Esophagus muscularis mucosa (tissue), 4 donors: Measurements from ENCODE around the gene GNAI1.

Experiments
- CTCF ChIP-seq, 3 experiments: fragments of 200-600 bp in 2 of 3; fragments of 450-650 bp in 1 of 3; sonication (generic) in 2 of 3; IDR thresholded peaks; one replicate each; pipeline ENCODE4 v1.5.1; 2017 to 2019; ENCODE audit warnings: antibody characterized with exemption in 3 of 3, mild to moderate bottlenecking in 2 of 3, moderate library complexity in 1 of 3
- EP300 ChIP-seq: sonication (generic); formaldehyde crosslinking; IDR thresholded peaks from one replicate; pipeline ENCODE4 v1.6.1; 2017; ENCODE audit warnings: antibody characterized with exemption
- POLR2A ChIP-seq: fragments of 450-650 bp; IDR thresholded peaks from one replicate; pipeline ENCODE4 v1.6.1; 2017; ENCODE audit warnings: antibody characterized with exemption, moderate library complexity, mild to moderate bottlenecking, low read depth

- TF ChIP-seq CTCF (IDR thresholded peaks at IDR 0.05): no peak
- no peak for TF ChIP-seq EP300
- TF ChIP-seq POLR2A: no peak
These were observed 63.0 kb downstream of the GNAI1 start for GRCh38 chr7:80197627-80198026.
